LNCaP clone FGC (cell line): ENCODE data around the gene IGHMBP2.
A peak's percentile ranks its signal among the peaks of the same experiment; 100 is the strongest.
"Not testable (repeated sequence)": the region's sequence is repeated elsewhere in the genome, so short reads cannot be mapped to it uniquely, and the experiment has no call there.

Experiments used
- DNase-seq: peaks from one replicate; pipeline ENCODE4 v3.0.0-alpha.2; 2011; ENCODE audit warnings: low read depth
- H3K4me3 ChIP-seq: 2 replicates; pipeline ENCODE4 v1.5.1; 2011; ENCODE audit warnings: mild to moderate bottlenecking, low read depth, low read length, control low read depth
- TF ChIP-seq, protein P1 (sequence below): IDR thresholded peaks from 2 replicates; pipeline ENCODE4 v1.5.1; 2012; ENCODE audit warnings: mild to moderate bottlenecking; ENCODE audit not compliant: control insufficient read depth, insufficient read depth; ENCODE audit errors: extremely low read depth

IGHMBP2 gene

DNA sequence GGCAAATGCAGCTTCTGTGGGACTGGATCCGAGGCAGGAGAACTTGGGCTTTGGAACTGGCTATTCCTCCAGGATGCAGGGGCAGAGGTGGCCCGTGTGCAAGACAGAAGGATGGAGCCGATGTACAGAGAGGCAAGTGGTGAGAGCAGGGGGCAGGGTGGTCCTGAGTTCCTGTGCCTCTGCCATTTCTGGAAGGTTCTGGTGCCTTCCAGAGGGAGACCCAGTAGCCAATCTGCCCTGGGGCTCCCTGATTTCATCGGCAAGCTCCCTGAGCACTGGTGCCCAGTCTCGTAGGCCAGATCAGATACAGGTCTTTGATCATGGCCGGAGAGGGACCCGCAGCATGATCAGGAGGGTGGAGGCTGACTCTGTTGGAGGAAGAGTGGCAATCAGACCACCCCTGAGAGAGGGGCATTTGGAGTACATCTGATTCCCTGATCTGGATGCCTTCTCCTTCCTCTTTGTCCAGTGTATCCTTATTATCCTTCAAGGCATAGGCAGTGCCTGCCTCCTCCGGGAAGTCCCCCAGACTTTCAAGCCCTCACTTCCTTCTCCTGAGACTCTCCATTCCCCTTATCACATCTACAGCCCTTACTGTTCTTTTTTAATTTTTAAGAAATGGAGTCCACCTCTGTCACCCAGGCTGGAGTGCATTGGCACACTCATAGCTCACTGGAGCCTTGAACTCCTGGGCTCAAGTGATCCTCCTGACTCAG is 67.4 kb downstream of the IGHMBP2 start:
- DNase-seq, result no peak
- TF ChIP-seq, protein P1, sequence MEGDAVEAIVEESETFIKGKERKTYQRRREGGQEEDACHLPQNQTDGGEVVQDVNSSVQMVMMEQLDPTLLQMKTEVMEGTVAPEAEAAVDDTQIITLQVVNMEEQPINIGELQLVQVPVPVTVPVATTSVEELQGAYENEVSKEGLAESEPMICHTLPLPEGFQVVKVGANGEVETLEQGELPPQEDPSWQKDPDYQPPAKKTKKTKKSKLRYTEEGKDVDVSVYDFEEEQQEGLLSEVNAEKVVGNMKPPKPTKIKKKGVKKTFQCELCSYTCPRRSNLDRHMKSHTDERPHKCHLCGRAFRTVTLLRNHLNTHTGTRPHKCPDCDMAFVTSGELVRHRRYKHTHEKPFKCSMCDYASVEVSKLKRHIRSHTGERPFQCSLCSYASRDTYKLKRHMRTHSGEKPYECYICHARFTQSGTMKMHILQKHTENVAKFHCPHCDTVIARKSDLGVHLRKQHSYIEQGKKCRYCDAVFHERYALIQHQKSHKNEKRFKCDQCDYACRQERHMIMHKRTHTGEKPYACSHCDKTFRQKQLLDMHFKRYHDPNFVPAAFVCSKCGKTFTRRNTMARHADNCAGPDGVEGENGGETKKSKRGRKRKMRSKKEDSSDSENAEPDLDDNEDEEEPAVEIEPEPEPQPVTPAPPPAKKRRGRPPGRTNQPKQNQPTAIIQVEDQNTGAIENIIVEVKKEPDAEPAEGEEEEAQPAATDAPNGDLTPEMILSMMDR, result no peak

DNA sequence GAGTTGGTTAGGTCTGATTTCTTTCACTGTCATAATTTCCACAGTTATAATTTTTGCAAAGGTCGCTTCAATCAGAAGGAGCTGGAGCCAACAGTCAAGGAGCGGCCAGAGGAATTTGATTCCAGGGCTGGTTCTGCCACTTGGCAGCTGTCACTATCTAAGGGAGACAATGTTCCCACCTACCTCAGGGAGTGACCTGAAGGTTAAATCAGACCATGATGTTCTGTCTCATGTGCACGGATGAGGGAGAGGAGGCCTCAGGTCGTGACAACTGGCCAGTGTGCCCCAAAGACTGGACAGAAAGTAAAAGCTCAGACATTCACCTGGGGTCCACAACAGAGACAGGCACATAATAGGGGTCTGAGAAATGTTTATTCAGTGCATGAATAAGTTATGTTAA is 69.5 kb downstream of the IGHMBP2 start:
- no peak overlapping the region for H3K4me3 ChIP-seq
- TF ChIP-seq, protein P1, result no peak
- DNase-seq, result no peak

More for the DNA sequence above, 67.4 kb downstream of the IGHMBP2 start:
- H3K4me3 ChIP-seq, result no peak overlapping the region

DNA sequence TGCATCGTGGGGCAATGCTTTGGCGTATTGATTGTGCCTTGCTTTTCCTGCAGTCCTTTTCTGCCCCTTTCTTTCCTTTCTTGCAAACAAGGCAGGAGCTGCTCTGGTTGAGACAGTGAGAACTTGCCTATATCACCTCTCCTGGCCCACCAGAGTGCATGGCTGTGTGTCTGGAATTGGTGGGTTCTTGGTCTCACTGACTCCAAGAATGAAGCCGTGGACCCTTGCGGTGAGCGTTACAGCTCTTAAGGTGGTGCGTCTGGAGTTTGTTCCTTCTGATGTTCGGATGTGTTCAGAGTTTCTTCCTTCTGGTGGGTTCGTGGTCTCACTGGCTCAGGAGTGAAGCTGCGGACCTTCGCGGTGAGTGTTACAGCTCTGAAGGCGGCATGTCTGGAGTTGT is 70.0 kb downstream of the IGHMBP2 start:
- not testable (repeated sequence) for H3K4me3 ChIP-seq, DNase-seq

DNA sequence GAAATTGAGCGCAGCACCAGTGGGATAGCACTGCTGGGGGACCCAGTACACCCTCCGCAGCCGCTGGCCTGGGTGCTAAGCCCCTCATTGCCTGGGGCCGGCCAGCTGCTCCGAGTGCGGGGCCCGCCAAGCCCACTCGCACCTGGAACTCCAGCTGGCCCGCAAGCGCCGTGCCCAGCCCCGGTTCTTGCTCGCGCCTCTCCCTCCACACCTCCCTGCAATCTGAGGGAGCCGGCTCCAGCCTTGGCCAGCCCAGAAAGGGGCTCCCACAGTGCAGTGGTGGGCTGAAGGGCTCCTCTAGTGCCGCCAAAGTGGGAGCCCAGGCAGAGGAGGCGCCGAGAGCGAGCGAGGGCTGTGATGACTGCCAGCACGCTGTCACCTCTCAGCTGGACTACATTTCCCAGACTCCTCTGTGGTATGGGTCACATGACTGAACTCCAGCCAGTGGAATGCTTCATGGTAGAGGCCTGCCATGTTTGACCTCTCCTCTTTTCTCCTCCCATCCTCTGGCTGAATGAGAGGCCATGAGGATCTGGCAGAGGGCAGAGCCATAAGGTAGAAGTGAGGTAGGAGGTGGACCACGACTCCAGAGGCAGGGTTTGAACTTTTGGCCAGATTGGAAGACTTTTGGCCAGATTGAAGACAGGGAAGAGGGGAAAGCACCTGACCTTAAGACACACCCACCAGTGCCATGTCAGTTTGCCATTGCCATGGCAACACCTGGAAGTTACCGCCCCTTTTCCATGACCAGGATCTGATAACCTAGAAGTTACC is 70.9 kb downstream of the IGHMBP2 start:
- DNase-seq, result peak; percentile 32
- TF ChIP-seq, protein P1, result no peak
- no peak overlapping the region for H3K4me3 ChIP-seq

DNA sequence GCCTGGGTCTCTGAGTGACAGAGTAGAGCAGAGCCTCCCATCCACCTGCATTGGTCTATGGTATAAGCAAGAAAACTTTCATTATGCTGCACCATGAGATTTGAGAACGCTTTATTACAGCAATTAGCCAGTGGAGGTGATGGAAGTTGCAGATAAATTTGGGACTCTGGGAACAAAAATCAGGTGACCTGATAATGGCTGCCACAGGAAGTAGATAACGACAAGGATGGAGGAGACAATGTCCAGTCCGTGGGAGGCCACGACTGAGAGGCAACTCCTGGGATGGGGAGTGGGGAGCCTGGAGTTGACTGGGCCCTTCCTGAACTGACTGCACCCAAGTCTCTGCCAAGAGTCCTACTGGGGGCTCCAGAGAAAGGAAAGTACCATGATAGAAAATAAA is 72.4 kb downstream of the IGHMBP2 start:
- DNase-seq, result no peak
- TF ChIP-seq, protein P1, result no peak
- H3K4me3 ChIP-seq, result no peak overlapping the region

DNA sequence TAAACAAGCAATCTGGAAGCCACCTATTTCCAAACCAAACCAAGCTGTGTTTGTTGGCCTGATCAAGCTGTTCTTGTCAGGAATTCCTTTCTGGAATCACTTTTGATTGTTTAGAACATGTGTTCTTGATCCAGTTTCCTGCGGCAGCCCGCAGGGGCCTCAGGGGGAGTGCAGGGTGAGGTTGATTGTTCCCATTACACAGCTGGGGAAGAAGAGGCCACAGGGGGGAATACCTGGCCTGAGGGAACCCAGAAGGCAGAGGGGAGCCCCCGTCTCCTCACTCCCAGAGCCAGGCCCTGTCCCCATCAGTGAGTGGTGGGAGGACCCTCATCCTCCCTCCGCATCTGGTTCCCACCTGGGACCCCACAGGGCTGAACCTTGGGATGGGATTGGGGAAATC is 72.9 kb downstream of the IGHMBP2 start:
- no peak for DNase-seq
- no peak overlapping the region for H3K4me3 ChIP-seq
- TF ChIP-seq, protein P1, result no peak

DNA sequence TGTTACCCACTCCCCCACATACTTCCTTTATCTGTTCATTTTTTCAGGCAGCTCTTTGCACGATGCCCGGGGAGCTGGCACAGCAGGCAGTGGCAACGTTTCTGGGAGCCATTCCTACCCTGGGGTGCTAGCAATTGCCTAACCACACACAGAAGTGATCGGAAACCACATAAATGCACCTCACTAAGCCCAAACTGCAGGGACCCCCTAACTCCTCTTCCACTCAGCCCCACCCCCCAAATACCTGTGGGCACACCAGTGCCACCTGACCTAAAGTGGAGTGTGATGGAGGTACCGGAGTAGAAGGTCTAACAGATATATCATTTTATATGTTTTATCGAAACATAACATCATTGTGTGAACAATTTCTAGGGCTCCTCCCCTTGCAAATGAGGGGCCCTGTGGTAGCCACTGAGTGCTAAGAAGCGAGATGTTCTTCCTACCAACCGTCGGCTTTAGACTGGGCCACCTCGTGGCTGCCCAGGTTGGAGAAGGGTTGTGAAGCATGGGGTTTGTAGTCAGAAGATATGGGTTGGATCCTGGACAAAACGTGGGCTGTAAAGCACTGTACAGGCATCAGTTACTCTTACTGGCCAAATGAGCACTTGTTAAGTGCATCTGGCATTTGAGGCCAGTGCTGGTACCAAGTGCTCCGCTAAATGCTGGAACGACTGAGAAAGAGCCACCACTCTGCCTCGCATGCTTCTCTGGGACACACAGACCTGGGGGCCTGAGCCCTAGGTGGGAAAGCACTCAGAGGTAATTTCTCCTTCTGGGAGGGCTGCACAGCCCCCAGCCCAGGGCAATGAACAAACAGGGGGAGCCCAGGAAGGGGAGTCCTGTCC is 74.3 kb downstream of the IGHMBP2 start:
- H3K4me3 ChIP-seq, result no peak overlapping the region
- DNase-seq, result no peak
- TF ChIP-seq, protein P1, result no peak
